Stomach smooth muscle (tissue), 2 donors: Measurements from ENCODE around the gene ARID1B.

ENCODE experiments used
- H3K27ac ChIP-seq: one replicate; pipeline ENCODE4 v1.7.0; 2013; ENCODE audit warnings: mild to moderate bottlenecking, low read length, inconsistent platforms
- H3K27me3 ChIP-seq, 2 donors: one replicate each; pipeline ENCODE4 v1.7.0; 2013; ENCODE audit warnings: low read length in 2 of 2; ENCODE audit not compliant: insufficient read depth in 2 of 2, control insufficient read depth in 1 of 2
- H3K36me3 ChIP-seq, 2 donors: one replicate each; pipeline ENCODE4 v1.7.0; 2013; ENCODE audit warnings: low read length in 2 of 2; ENCODE audit not compliant: control insufficient read depth in 2 of 2, insufficient read depth in 2 of 2
- H3K4me1 ChIP-seq: one replicate; pipeline ENCODE4 v1.7.0; 2013; ENCODE audit warnings: low read length; ENCODE audit not compliant: control insufficient read depth, insufficient read depth
- H3K4me3 ChIP-seq, 2 donors: one replicate each; pipeline ENCODE4 v1.7.0; 2013; ENCODE audit warnings: low read length in 2 of 2
- H3K9ac ChIP-seq, 2 donors: one replicate each; pipeline ENCODE4 v1.7.0; 2013; ENCODE audit warnings: low read length in 2 of 2, mild to moderate bottlenecking in 1 of 2
- H3K9me3 ChIP-seq, 2 donors: one replicate each; pipeline ENCODE4 v1.7.0; 2013; ENCODE audit warnings: low read length in 2 of 2; ENCODE audit not compliant: control insufficient read depth in 2 of 2
- donor health status: healthy.
- donor health status: Pancreatic carcinoma.

ARID1B gene

DNA sequence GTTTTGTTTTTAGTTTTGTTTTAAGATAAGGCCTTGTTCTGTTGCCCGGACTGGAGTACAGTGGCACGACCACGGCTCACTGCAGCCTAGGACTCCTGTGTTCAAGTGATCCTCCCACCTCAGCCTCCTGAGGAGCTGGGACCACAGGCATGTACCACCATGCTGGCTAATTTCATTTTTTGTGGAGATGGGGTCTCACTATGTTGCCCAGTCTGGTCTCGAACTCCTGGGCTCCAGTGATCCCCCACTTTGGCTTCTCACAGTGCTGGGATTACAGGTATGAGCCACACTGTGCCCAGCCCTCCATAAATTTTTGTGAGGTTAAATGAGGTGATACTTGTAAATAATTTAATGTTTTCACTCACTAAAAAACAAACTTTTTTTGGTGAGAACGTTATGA lies 76.6 kb downstream of the ARID1B start:
- H3K4me1 ChIP-seq = peaks cover 10% of the 10 kb centered on the region
- H3K27ac ChIP-seq = no peak overlapping the region
- no peaks in the 10 kb centered on the region for H3K9me3 ChIP-seq

DNA sequence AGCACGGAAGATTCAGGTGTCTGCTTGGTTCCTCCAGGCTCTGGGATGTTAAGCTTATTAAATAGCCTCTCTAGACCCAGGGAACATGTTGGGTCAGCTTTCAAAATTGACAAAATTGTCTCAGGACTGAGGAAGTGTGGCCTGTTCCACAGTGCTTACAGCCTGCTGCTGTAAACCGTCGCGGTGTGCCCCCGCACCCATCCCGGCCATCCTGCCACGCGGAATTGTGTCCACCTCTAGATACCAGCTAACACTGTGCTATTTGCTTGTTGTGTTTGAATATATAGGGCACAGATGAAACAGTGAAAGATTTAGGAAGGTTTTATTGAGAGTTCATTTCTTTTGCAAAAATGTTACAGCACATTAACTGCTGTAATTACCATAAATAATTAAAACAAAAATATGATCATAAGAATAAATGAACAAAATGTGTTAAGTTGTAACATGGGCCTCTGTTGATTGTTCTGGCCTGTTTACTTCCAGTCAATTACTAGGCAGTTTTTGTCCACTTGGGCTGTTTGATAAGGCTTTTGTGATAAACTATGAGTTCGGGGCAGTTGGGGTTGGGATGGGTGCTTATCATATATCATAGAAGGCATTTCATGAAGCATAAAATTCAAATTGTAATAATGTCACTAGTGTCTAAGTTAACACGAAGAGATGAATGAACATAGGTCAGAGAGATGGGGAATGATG lies 77.4 kb downstream of the ARID1B start:
- Histone ChIP-seq H3K9me3 (no peaks in the 10 kb centered on the region), H3K9ac (no peak overlapping the region), H3K27ac (no peak overlapping the region), H3K4me3 (no peak overlapping the region), H3K27me3 (no peaks in the 10 kb centered on the region), H3K4me1 (peaks cover 8% of the 10 kb centered on the region), H3K36me3 (no peaks in the 10 kb centered on the region)

More for the DNA sequence above, 76.6 kb downstream of the ARID1B start:
- H3K36me3 ChIP-seq = no peaks in the 10 kb centered on the region
- no peak overlapping the region for H3K9ac ChIP-seq
- H3K4me3 ChIP-seq = no peak overlapping the region
- H3K27me3 ChIP-seq = no peaks in the 10 kb centered on the region

DNA sequence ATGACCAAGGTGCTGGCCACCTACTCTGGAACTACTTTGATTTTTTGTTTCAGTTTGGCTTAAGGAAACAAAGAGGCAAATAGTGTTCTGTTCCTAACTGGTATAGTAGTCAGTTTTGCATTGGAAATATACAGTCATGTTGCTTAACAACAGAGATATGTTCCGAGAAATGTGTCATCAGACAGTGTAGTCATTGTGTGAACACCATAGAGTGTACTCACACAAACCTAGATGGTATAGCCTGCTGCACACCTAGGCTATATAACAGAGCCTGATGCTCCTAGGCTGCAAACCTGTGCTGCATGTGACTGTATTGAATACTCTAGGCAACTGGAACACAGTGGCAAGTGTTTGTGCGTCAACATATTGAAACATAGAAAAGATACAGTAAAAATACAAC lies 80.4 kb downstream of the ARID1B start:
- Histone ChIP-seq H3K4me1 (peaks cover 3% of the 10 kb centered on the region), H3K27me3 (no peaks in the 10 kb centered on the region), H3K27ac (no peak overlapping the region), H3K4me3 (no peak overlapping the region), H3K36me3 (no peaks in the 10 kb centered on the region), H3K9me3 (no peaks in the 10 kb centered on the region), H3K9ac (no peak overlapping the region)

DNA sequence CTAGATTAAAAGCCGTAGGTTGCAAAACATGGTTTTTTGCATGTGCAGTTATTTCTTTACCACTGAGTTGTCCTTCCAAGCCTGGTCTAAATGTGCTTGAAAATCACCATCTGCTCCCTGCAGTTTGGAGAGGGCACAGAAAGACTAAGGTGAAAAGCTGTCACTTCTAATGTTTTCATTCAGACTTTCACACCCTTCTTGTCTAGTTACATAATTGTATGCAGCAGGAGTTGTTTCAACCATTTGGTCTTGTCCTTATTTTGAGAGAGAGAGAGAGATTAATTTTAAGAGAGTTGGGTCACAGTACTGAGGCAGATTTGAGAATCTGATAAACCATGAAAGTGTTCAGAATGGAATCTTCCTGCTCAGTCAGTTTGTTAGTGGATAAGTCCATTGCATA lies 82.5 kb downstream of the ARID1B start:
- Histone ChIP-seq H3K27ac (no peak overlapping the region), H3K36me3 (no peaks in the 10 kb centered on the region), H3K4me1 (no peaks in the 10 kb centered on the region), H3K9ac (no peak overlapping the region), H3K9me3 (no peaks in the 10 kb centered on the region), H3K4me3 (no peak overlapping the region), H3K27me3 (no peaks in the 10 kb centered on the region)

DNA sequence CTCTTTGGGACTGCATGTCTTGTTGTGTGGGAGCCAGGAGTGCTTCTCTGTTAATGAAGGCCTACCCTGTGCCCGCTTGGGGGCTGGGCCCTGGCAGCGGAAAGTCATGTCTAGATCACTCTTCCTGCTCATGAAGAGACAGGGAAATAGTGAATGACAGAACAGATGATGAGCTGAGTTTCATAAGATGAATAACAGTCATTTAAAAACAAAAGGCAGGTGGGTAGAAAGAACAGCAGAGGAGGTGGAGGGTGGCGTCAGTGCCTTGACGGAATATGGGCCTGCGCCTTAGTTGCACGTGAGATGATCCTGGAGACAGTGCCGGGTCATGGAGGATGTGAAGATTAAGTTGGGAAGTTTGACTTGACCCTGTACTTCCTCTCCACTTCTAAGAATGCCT lies 85.5 kb downstream of the ARID1B start:
- H3K9me3 ChIP-seq = no peaks in the 10 kb centered on the region
- H3K9ac ChIP-seq = no peak overlapping the region
- H3K4me1 ChIP-seq = peaks cover 4% of the 10 kb centered on the region
- H3K27me3 ChIP-seq = no peaks in the 10 kb centered on the region
- no peak overlapping the region for H3K27ac ChIP-seq
- no peak overlapping the region for H3K4me3 ChIP-seq
- no peaks in the 10 kb centered on the region for H3K36me3 ChIP-seq

DNA sequence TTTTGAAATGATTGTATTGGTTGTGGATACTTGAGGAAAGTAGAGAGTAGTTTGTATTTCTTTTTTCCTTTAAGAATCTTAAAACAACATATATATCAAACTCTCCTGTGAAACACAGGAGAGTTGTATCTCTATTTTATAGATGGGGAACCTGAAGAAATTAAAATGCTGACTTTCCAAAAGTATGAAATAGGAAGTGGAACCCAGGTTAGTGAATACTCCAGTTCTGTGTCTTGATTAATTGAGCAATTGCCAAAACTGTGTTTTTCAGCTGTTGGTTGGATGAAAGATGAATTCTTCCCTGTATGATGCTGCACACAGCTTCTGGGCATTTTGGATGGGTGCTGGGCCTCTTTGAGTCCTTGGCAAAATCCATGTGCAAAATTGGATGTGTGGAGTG lies 86.3 kb downstream of the ARID1B start:
- Histone ChIP-seq H3K4me1 (peaks cover 4% of the 10 kb centered on the region), H3K36me3 (no peaks in the 10 kb centered on the region), H3K27me3 (no peaks in the 10 kb centered on the region), H3K9me3 (no peaks in the 10 kb centered on the region), H3K27ac (no peak overlapping the region), H3K4me3 (no peak overlapping the region), H3K9ac (no peak overlapping the region)

DNA sequence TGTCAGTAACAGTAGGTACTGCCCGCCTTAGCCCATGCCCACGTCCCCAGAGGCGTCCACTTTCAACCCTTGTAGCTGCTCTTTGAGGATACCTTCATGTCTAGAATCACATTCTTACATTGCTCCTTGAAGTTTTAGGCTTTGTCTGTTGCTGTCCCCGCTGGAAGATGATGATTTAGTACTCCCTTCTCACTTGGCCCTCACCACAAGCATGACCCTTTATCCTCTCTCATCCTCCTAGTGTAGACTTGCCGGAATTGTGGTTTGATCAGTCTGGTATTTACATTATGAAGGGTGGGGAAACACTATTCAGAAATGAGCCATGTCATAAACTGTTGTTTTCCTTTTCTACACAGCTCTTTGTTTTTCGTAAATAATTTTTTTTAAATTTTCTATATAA lies 87.4 kb downstream of the ARID1B start:
- H3K4me3 ChIP-seq = no peak overlapping the region
- H3K9me3 ChIP-seq = no peaks in the 10 kb centered on the region
- no peaks in the 10 kb centered on the region for H3K36me3 ChIP-seq
- no peak overlapping the region for H3K27ac ChIP-seq
- H3K4me1 ChIP-seq = peaks cover 4% of the 10 kb centered on the region
- no peaks in the 10 kb centered on the region for H3K27me3 ChIP-seq
- no peak overlapping the region for H3K9ac ChIP-seq

DNA sequence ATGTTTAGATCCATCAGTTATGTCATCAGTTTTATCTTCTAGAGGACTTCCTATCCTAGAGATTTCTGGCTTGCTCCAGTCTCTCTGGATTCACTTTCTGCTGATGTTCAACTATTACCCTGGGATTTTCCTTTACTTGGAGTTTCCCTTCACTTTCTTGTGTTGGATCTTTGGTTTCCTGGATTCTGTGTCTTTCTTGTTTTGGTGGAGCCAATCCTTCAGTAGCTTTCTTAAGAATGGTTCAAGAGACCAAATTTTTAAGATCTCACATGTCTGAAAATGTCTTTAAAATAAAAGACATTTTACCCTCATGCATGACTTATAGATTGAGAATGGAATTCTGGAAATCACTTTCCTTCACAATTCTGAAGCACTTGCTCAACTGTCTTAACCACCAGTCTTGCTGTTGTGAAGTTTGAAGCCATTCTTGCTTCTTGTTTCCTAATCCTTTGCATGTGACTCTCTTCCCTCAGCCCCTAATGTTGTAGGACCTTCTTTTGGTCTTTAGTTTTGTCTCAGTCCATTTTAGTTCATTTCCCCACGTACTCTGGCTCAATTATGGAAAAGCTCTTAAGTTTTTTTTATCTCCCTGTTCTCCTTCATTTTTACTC lies 87.9 kb downstream of the ARID1B start:
- H3K4me3 ChIP-seq = no peak overlapping the region
- H3K27ac ChIP-seq = no peak overlapping the region
- H3K36me3 ChIP-seq = no peaks in the 10 kb centered on the region
- no peaks in the 10 kb centered on the region for H3K27me3 ChIP-seq
- no peaks in the 10 kb centered on the region for H3K9me3 ChIP-seq
- H3K4me1 ChIP-seq = peaks cover 7% of the 10 kb centered on the region
- H3K9ac ChIP-seq = no peak overlapping the region

DNA sequence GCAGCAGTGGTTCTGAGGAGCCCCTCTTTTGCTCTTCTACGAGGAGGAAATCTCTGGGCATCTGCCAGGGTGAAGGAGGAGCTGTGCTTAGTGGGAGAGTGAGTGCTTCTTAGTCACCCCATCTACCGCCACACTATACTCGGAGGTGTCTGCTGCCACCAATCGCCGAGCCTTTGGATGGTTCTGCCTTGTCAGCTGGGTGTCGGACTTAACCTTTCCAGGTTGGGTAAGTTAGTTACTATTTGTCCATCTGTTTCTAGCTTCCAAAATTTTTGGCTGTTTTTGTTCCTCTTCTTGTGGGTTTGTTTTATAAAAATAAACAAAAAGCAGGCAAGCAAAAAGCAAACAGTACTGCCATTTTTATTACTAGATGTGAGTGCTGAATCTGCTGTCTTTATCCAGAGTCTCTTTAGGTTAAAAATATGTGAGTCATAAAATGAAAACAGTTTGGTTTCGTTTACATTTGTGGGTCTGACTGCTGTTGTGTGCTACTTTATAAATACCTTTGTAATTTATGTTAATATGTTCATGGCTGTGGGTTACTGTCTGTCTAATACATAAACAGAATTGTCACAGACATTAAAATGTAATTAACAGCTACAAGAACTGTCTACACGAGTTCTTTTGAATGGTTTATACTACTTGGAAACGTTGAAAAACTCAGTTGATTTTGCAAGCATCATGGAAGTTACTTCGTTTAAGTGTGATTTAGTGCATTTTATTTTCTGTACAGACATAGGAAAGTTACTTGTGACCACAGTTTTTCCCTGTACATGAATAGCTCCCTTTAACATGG lies 89.2 kb downstream of the ARID1B start:
- H3K4me3 ChIP-seq = no peak overlapping the region
- no peaks in the 10 kb centered on the region for H3K36me3 ChIP-seq
- no peaks in the 10 kb centered on the region for H3K27me3 ChIP-seq
- peaks cover 11% of the 10 kb centered on the region for H3K4me1 ChIP-seq
- H3K27ac ChIP-seq = no peak overlapping the region
- H3K9me3 ChIP-seq = no peaks in the 10 kb centered on the region
- H3K9ac ChIP-seq = no peak overlapping the region

DNA sequence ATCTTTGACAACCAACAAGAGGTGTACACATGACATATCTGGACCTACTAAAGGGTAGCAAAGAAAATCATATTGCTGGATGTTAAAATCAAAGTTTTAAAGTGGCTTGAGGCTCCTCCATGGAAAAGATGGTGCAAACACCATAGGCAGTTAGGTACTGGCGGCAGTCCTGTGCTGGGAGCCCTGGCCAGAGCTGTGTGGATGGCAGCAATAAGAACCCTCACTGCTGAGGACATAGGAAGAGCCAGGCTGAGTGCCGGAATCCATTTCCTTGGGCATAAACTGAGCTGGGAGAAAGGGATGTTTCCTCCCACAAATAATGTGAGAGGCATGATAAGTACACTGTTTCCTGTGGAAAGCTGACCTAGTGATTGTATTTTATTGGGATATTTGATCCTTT lies 89.9 kb downstream of the ARID1B start:
- H3K27ac ChIP-seq = no peak overlapping the region
- no peak overlapping the region for H3K9ac ChIP-seq
- H3K4me1 ChIP-seq = peaks cover 11% of the 10 kb centered on the region

DNA sequence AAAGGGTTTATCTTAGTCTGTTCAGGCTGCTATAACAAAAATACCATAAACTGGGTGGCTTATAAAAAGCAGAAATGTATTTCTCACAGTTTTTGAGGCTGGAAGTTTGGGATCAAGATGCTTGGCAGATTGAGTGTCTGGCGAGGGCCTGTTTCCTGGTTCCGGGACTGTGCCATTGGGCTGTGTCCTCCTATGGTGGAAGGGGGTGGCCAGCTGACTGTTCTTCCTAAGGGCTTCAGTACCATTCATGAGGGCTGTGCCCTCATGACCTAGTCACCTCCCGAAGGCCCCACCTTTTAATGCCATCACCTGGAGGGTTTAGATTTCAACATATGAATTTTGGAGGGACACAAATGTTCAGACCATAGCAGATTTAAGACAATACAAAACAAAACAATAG lies 91.2 kb downstream of the ARID1B start:
- Histone ChIP-seq H3K4me3 (no peak overlapping the region), H3K9me3 (no peaks in the 10 kb centered on the region), H3K9ac (no peak overlapping the region), H3K4me1 (peaks cover 11% of the 10 kb centered on the region), H3K27ac (no peak overlapping the region), H3K27me3 (no peaks in the 10 kb centered on the region), H3K36me3 (no peaks in the 10 kb centered on the region)

More for the DNA sequence above, 89.9 kb downstream of the ARID1B start:
- Histone ChIP-seq H3K9me3 (no peaks in the 10 kb centered on the region), H3K4me3 (no peak overlapping the region), H3K36me3 (no peaks in the 10 kb centered on the region), H3K27me3 (no peaks in the 10 kb centered on the region)
